ENCODE measurements around the gene KRTAP12-1.

DNA sequence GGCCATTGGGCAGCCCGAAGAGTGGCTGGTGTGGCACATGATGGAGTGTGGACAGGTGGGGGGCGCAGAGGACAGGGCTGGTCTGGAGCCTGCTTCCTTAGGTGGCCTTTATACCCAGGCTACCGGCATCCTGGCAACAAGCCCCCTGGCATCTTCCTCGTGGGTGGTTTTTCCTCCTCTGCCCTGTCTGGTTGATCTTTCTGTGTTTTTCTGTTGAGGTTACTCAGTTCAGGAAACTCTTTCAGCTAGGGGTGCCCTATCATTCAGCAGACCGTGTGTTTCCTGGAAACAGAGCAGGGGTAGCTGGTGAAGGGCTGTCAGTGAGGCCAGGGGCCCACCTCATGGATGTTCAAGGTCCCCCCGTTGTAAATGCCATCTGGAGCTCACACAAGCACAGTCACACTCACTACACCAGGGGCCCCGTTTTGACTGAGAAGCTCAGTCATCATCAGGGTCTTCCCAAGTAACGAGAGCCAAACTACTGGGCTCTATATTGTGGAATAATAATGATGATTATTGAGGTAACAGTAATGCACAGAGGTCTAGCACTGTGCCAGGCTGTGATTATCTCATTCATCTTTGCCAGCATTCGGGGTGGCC lies 27.3 kb downstream of the KRTAP12-1 start, which contains the start of gene KRTAP12-4:
- TF ChIP-seq POLR2AphosphoS5 (IDR thresholded peaks at IDR 0.05; ENCODE audit: borderline replicate concordance, low read depth, low read length) (no peak), EZH2 (IDR thresholded peaks at IDR 0.05) (no peak)
